ENCODE measurements around the gene FAR1. TPM values are rescaled to one million over a fixed set of nuclear protein-coding genes. Genes with fewer than 3 reads are reported as not detected.

Gene FAR1
- total RNA-seq, 1 donor from 2014 or later = 59.7 TPM

GRCh38 chr11:13699041-13699440 lies 30.6 kb downstream of the FAR1 start:
- DNase-seq (ENCODE audit: low spot score) = no peak
- H3K36me3 Mint-ChIP-seq (ENCODE audit: low read depth) = peaks cover 66% of the 10 kb centered on the region
- no peaks in the 10 kb centered on the region for H3K9me3 Mint-ChIP-seq
- H3K4me1 Mint-ChIP-seq (ENCODE audit: low read depth) = no peaks in the 10 kb centered on the region
- no peak overlapping the region for H3K4me3 Mint-ChIP-seq (ENCODE audit: low read depth)
- intact Hi-C loops (cut with micrococcal nuclease) = no loop called here
- no peak overlapping the region for H3K27ac Mint-ChIP-seq
- H3K27me3 Mint-ChIP-seq (ENCODE audit: low read depth) = no peaks in the 10 kb centered on the region

GRCh38 chr11:13699870-13700269 lies 31.4 kb downstream of the FAR1 start:
- no peak overlapping the region for H3K4me3 Mint-ChIP-seq (ENCODE audit: low read depth)
- intact Hi-C loops (cut with micrococcal nuclease) = no loop called here
- no peaks in the 10 kb centered on the region for H3K4me1 Mint-ChIP-seq (ENCODE audit: low read depth)
- no peak for DNase-seq (ENCODE audit: low spot score)
- no peaks in the 10 kb centered on the region for H3K27me3 Mint-ChIP-seq (ENCODE audit: low read depth)
- peaks cover 63% of the 10 kb centered on the region for H3K36me3 Mint-ChIP-seq (ENCODE audit: low read depth)
- no peak overlapping the region for H3K27ac Mint-ChIP-seq
- H3K9me3 Mint-ChIP-seq = no peaks in the 10 kb centered on the region

GRCh38 chr11:13701506-13701905 lies 33.0 kb downstream of the FAR1 start:
- no peaks in the 10 kb centered on the region for H3K4me1 Mint-ChIP-seq (ENCODE audit: low read depth)
- no peak for DNase-seq (ENCODE audit: low spot score)
- no peaks in the 10 kb centered on the region for H3K9me3 Mint-ChIP-seq
- no peaks in the 10 kb centered on the region for H3K27me3 Mint-ChIP-seq (ENCODE audit: low read depth)
- intact Hi-C loops (cut with micrococcal nuclease) = no loop called here
- H3K36me3 Mint-ChIP-seq (ENCODE audit: low read depth) = peaks cover 48% of the 10 kb centered on the region
- no peak overlapping the region for H3K27ac Mint-ChIP-seq
- no peak overlapping the region for H3K4me3 Mint-ChIP-seq (ENCODE audit: low read depth)

- H3K36me3 Mint-ChIP-seq (ENCODE audit: low read depth) = peaks cover 43% of the 10 kb centered on the region
- no peak overlapping the region for H3K4me3 Mint-ChIP-seq (ENCODE audit: low read depth)
Measured at GRCh38 chr11:13702071-13702470, 33.6 kb downstream of the FAR1 start.

GRCh38 chr11:13705710-13706109 lies 37.2 kb downstream of the FAR1 start:
- intact Hi-C loops (cut with micrococcal nuclease) = loop anchor here (5.0 kb wide), 1 partner anchor 33 kb away; no protein-coding TSS in a partner anchor
- Mint-ChIP-seq H3K9me3 (no peaks in the 10 kb centered on the region), H3K4me1 (ENCODE audit: low read depth) (no peaks in the 10 kb centered on the region), H3K36me3 (ENCODE audit: low read depth) (peaks cover 53% of the 10 kb centered on the region), H3K27ac (no peak overlapping the region), H3K27me3 (ENCODE audit: low read depth) (no peaks in the 10 kb centered on the region), H3K4me3 (ENCODE audit: low read depth) (no peak overlapping the region)
- DNase-seq (ENCODE audit: low spot score) = no peak

More at GRCh38 chr11:13702071-13702470, 33.6 kb downstream of the FAR1 start:
- H3K27me3 Mint-ChIP-seq (ENCODE audit: low read depth) = no peaks in the 10 kb centered on the region
- H3K27ac Mint-ChIP-seq = no peak overlapping the region
- intact Hi-C loops (cut with micrococcal nuclease) = no loop called here
- no peaks in the 10 kb centered on the region for H3K9me3 Mint-ChIP-seq
- DNase-seq (ENCODE audit: low spot score) = no peak
- H3K4me1 Mint-ChIP-seq (ENCODE audit: low read depth) = no peaks in the 10 kb centered on the region

- Mint-ChIP-seq H3K4me3 (ENCODE audit: low read depth) (no peak overlapping the region), H3K27me3 (ENCODE audit: low read depth) (no peaks in the 10 kb centered on the region), H3K9me3 (no peaks in the 10 kb centered on the region), H3K36me3 (ENCODE audit: low read depth) (peaks cover 68% of the 10 kb centered on the region), H3K4me1 (ENCODE audit: low read depth) (peaks cover 11% of the 10 kb centered on the region), H3K27ac (no peak overlapping the region)
- intact Hi-C loops (cut with micrococcal nuclease) = no loop called here
- no peak for DNase-seq (ENCODE audit: low spot score)
Measured at GRCh38 chr11:13713982-13714381, 45.5 kb downstream of the FAR1 start.

- H3K36me3 Mint-ChIP-seq (ENCODE audit: low read depth) = peaks cover 55% of the 10 kb centered on the region
- intact Hi-C loops (cut with micrococcal nuclease) = no loop called here
- no peaks in the 10 kb centered on the region for H3K27me3 Mint-ChIP-seq (ENCODE audit: low read depth)
- H3K4me3 Mint-ChIP-seq (ENCODE audit: low read depth) = no peak overlapping the region
- peaks cover 11% of the 10 kb centered on the region for H3K4me1 Mint-ChIP-seq (ENCODE audit: low read depth)
- H3K27ac Mint-ChIP-seq = no peak overlapping the region
- DNase-seq (ENCODE audit: low spot score) = no peak
- no peaks in the 10 kb centered on the region for H3K9me3 Mint-ChIP-seq
Measured at GRCh38 chr11:13717331-13717730, 48.9 kb downstream of the FAR1 start.

- Mint-ChIP-seq H3K27ac (no peak overlapping the region), H3K4me3 (ENCODE audit: low read depth) (no peak overlapping the region), H3K4me1 (ENCODE audit: low read depth) (peaks cover 11% of the 10 kb centered on the region), H3K9me3 (no peaks in the 10 kb centered on the region), H3K27me3 (ENCODE audit: low read depth) (no peaks in the 10 kb centered on the region), H3K36me3 (ENCODE audit: low read depth) (peaks cover 57% of the 10 kb centered on the region)
- intact Hi-C loops (cut with micrococcal nuclease) = no loop called here
- no peak for DNase-seq (ENCODE audit: low spot score)
Measured at GRCh38 chr11:13718394-13718793, 49.9 kb downstream of the FAR1 start.

GRCh38 chr11:13720940-13721339 lies 52.5 kb downstream of the FAR1 start:
- intact Hi-C loops (cut with micrococcal nuclease) = no loop called here
- no peak for DNase-seq (ENCODE audit: low spot score)
- Mint-ChIP-seq H3K4me1 (ENCODE audit: low read depth) (peaks cover 11% of the 10 kb centered on the region), H3K4me3 (ENCODE audit: low read depth) (no peak overlapping the region), H3K27ac (no peak overlapping the region), H3K27me3 (ENCODE audit: low read depth) (no peaks in the 10 kb centered on the region), H3K9me3 (no peaks in the 10 kb centered on the region), H3K36me3 (ENCODE audit: low read depth) (peaks cover 43% of the 10 kb centered on the region)

- Mint-ChIP-seq H3K36me3 (ENCODE audit: low read depth) (peaks cover 45% of the 10 kb centered on the region), H3K27ac (no peak overlapping the region), H3K4me1 (ENCODE audit: low read depth) (peaks cover 11% of the 10 kb centered on the region), H3K4me3 (ENCODE audit: low read depth) (no peak overlapping the region), H3K9me3 (no peaks in the 10 kb centered on the region), H3K27me3 (ENCODE audit: low read depth) (no peaks in the 10 kb centered on the region)
- intact Hi-C loops (cut with micrococcal nuclease) = no loop called here
- DNase-seq (ENCODE audit: low spot score) = no peak
Measured at GRCh38 chr11:13721760-13722159, 53.3 kb downstream of the FAR1 start.

- no peak for DNase-seq (ENCODE audit: low spot score)
- H3K9me3 Mint-ChIP-seq = no peaks in the 10 kb centered on the region
- peaks cover 56% of the 10 kb centered on the region for H3K36me3 Mint-ChIP-seq (ENCODE audit: low read depth)
- no peaks in the 10 kb centered on the region for H3K27me3 Mint-ChIP-seq (ENCODE audit: low read depth)
- no peak overlapping the region for H3K27ac Mint-ChIP-seq
- H3K4me3 Mint-ChIP-seq (ENCODE audit: low read depth) = no peak overlapping the region
- no peaks in the 10 kb centered on the region for H3K4me1 Mint-ChIP-seq (ENCODE audit: low read depth)
- intact Hi-C loops (cut with micrococcal nuclease) = no loop called here
Measured at GRCh38 chr11:13726456-13726855, 58.0 kb downstream of the FAR1 start.

GRCh38 chr11:13728076-13728475 lies 59.6 kb downstream of the FAR1 start:
- Mint-ChIP-seq H3K4me3 (ENCODE audit: low read depth) (no peak overlapping the region), H3K36me3 (ENCODE audit: low read depth) (peaks cover 46% of the 10 kb centered on the region)
- intact Hi-C loops (cut with micrococcal nuclease) = no loop called here

GRCh38 chr11:13734530-13734929 lies 66.1 kb downstream of the FAR1 start:
- H3K27me3 Mint-ChIP-seq (ENCODE audit: low read depth) = peaks cover 4% of the 10 kb centered on the region
- H3K9me3 Mint-ChIP-seq = no peaks in the 10 kb centered on the region
- DNase-seq (ENCODE audit: low spot score) = no peak
- intact Hi-C loops (cut with micrococcal nuclease) = no loop called here
- no peak overlapping the region for H3K27ac Mint-ChIP-seq
- peaks cover 7% of the 10 kb centered on the region for H3K36me3 Mint-ChIP-seq (ENCODE audit: low read depth)
- no peaks in the 10 kb centered on the region for H3K4me1 Mint-ChIP-seq (ENCODE audit: low read depth)
- H3K4me3 Mint-ChIP-seq (ENCODE audit: low read depth) = no peak overlapping the region

More at GRCh38 chr11:13728076-13728475, 59.6 kb downstream of the FAR1 start:
- Mint-ChIP-seq H3K9me3 (no peaks in the 10 kb centered on the region), H3K27ac (no peak overlapping the region), H3K27me3 (ENCODE audit: low read depth) (no peaks in the 10 kb centered on the region), H3K4me1 (ENCODE audit: low read depth) (no peaks in the 10 kb centered on the region)
- DNase-seq (ENCODE audit: low spot score) = no peak

GRCh38 chr11:13745165-13745564 lies 76.7 kb downstream of the FAR1 start:
- H3K27ac Mint-ChIP-seq = no peak overlapping the region
- no peak overlapping the region for H3K4me3 Mint-ChIP-seq (ENCODE audit: low read depth)
- H3K36me3 Mint-ChIP-seq (ENCODE audit: low read depth) = no peaks in the 10 kb centered on the region
- H3K4me1 Mint-ChIP-seq (ENCODE audit: low read depth) = no peaks in the 10 kb centered on the region
- no peaks in the 10 kb centered on the region for H3K9me3 Mint-ChIP-seq
- DNase-seq (ENCODE audit: low spot score) = no peak
- H3K27me3 Mint-ChIP-seq (ENCODE audit: low read depth) = peaks cover 8% of the 10 kb centered on the region
- intact Hi-C loops (cut with micrococcal nuclease) = no loop called here
